ENCODE measurements around the gene WNT9A.
A peak's percentile ranks its signal among the peaks of the same experiment; 100 is the strongest.

The WNT9A gene

DNA sequence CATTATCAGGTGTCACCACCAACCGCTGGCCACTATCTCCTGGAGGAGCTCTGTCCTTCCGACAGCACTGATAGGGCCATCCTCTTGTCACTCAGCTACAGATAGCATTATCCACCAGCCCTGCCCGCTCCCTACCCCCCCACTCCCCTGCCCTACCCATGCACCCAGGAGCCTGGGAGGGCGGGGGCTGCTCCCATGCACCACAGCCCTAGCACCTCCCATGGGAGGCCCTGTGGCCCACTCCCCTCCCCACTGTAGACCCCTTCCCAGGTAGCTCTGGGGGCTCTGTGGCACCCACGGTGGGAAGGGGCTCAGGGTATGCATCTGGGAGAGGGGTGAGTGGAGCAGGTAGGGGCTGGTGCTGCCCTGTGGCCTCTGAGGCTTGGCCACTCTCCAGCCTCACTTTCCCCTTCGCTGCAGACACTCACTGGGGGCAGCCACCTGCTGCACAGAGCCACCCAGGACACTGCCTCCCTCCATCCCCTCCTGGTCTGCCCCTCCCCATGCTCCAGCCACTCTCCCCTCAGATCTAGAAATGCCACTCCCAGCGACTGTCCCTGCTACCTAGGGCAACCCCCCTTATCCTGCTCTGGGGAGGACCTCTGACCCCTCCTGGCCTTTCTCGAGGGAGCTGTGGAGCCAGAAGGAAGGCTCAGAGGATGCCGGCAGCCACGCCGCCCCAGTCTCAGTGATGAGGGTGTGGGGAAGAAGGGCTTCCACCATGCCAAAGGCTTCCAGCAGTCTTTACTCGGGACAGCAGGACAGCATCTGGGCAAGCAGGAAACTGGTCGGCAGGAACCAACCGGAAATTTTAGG lies 58.5 kb downstream of the WNT9A start:
- H3K4me3 ChIP-seq (ENCODE audit: low read depth, low read length) = no peak overlapping the region
- TF ChIP-seq, protein P1, sequence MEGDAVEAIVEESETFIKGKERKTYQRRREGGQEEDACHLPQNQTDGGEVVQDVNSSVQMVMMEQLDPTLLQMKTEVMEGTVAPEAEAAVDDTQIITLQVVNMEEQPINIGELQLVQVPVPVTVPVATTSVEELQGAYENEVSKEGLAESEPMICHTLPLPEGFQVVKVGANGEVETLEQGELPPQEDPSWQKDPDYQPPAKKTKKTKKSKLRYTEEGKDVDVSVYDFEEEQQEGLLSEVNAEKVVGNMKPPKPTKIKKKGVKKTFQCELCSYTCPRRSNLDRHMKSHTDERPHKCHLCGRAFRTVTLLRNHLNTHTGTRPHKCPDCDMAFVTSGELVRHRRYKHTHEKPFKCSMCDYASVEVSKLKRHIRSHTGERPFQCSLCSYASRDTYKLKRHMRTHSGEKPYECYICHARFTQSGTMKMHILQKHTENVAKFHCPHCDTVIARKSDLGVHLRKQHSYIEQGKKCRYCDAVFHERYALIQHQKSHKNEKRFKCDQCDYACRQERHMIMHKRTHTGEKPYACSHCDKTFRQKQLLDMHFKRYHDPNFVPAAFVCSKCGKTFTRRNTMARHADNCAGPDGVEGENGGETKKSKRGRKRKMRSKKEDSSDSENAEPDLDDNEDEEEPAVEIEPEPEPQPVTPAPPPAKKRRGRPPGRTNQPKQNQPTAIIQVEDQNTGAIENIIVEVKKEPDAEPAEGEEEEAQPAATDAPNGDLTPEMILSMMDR (conservative IDR thresholded peaks at IDR 0.05; ENCODE audit: low read depth, low read length) = no peak
- peak; percentile 17 for DNase-seq (ENCODE audit: low read depth)

DNA sequence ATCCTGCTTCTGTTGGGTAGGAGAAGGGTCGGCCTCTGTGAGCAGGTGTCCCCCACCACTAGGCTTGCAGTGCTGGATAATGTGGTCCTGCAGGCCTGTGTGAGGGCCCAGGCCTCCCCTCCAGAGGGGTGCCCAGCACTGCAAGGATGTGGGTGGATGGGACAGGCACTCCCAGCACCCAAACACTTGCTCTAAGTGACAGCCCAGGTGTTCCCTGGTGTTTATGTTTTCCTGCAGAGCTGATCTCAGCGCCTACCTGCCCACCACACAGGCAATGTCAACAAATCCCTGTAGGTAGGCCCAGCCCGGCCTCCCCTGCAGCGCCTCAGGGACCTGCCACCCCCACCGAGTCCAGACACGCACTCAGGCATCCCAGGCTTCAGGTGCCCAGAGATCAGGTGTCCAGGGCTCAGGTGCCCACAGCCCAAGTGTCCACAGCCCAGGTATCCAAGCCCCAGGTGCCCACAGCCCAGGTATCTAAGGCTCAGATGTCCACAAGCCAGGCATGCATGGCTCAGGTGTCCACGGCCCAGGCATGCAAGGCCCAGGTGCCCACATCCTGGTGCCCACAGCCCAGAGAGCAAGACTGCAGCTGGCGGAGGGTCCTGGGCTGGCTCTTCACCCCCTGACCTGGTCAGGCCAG lies 59.2 kb downstream of the WNT9A start:
- DNase-seq (ENCODE audit: low read depth) = no peak
- TF ChIP-seq, protein P1 (conservative IDR thresholded peaks at IDR 0.05; ENCODE audit: low read depth, low read length) = no peak
- H3K4me3 ChIP-seq (ENCODE audit: low read depth, low read length) = no peak overlapping the region

- DNase-seq (ENCODE audit: low read depth) = peak; percentile 60
- H3K4me3 ChIP-seq (ENCODE audit: low read depth, low read length) = peak overlapping the region; percentile 51
Observed at GRCh38 chr1:227887697-227888403, 59.9 kb downstream of the WNT9A start.

GRCh38 chr1:227886993-227887696 lies 60.6 kb downstream of the WNT9A start:
- DNase-seq (ENCODE audit: low read depth) = peak; percentile 64
- H3K4me3 ChIP-seq (ENCODE audit: low read depth, low read length) = peak overlapping the region; percentile 51
- TF ChIP-seq, protein P1 (conservative IDR thresholded peaks at IDR 0.05; ENCODE audit: low read depth, low read length) = no peak

More at GRCh38 chr1:227887697-227888403, 59.9 kb downstream of the WNT9A start:
- TF ChIP-seq, protein P1 (conservative IDR thresholded peaks at IDR 0.05; ENCODE audit: low read depth, low read length) = no peak

- no peak overlapping the region for H3K4me3 ChIP-seq (ENCODE audit: low read depth, low read length)
- DNase-seq (ENCODE audit: low read depth) = no peak
- TF ChIP-seq, protein P1 (conservative IDR thresholded peaks at IDR 0.05; ENCODE audit: low read depth, low read length) = no peak
Observed at GRCh38 chr1:227886503-227886961, 61.2 kb downstream of the WNT9A start.

GRCh38 chr1:227885648-227886502 lies 61.9 kb downstream of the WNT9A start:
- no peak overlapping the region for H3K4me3 ChIP-seq (ENCODE audit: low read depth, low read length)
- DNase-seq (ENCODE audit: low read depth) = peak; percentile 45
- TF ChIP-seq, protein P1 (conservative IDR thresholded peaks at IDR 0.05; ENCODE audit: low read depth, low read length) = no peak
